Measurements from ENCODE around the gene PRUNE2.

The PRUNE2 gene

GRCh38 chr9:76803083-76803482, 102.8 kb downstream of the PRUNE2 start:
- Histone ChIP-seq H3K27ac (ENCODE audit: low read depth, low read length) (no peak overlapping the region), H3F3A (ENCODE audit: insufficient read depth) (no peaks in the 10 kb centered on the region), H3K4me2 (ENCODE audit: low read depth, low read length, poor library complexity, severe bottlenecking) (no peak overlapping the region), H3K36me3 (ENCODE audit: low read length) (no peaks in the 10 kb centered on the region), H3K4me3 (ENCODE audit: insufficient read depth, low read length, poor library complexity, severe bottlenecking) (no peak overlapping the region), H3K79me2 (ENCODE audit: insufficient read depth, low read length) (no peaks in the 10 kb centered on the region), H3K9ac (ENCODE audit: low read length) (no peak overlapping the region), H2AFZ (ENCODE audit: low read depth, low read length, severe bottlenecking) (no peak overlapping the region), H4K20me1 (ENCODE audit: low read depth, low read length) (no peaks in the 10 kb centered on the region), H3K27me3 (ENCODE audit: low read length) (no peaks in the 10 kb centered on the region), H3K9me3 (ENCODE audit: insufficient read depth, low read length) (no peaks in the 10 kb centered on the region), H3K9me2 (replicated peaks; ENCODE audit: insufficient read depth, low read length) (no peaks in the 10 kb centered on the region)
- no peak for TF ChIP-seq EZH2phosphoT487 (conservative IDR thresholded peaks at IDR 0.05; ENCODE audit: low read length)
- TF ChIP-seq CTCF (IDR thresholded peaks at IDR 0.05; ENCODE audit: insufficient read depth, low read length, poor library complexity, severe bottlenecking), result no peak

DNA sequence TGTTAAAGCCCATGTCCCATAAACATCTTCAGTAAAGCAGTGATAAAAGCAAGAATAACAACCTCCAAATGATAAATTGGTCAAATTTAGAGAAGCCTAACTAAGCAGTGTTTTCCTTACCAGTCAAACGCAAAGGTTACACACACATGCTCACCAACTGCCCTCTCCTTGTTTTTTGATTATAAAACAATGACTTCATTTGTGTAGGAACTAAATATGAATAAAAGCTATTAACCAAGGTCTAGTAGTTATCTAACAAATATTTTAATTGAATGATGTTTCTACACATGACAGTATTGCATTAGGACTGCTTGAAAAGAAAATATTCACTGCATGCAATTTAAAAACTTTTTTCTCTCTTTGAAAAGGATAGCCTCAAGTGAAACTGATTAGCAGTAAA, 105.0 kb downstream of the PRUNE2 start:
- Histone ChIP-seq H3K36me3 (ENCODE audit: low read length) (no peaks in the 10 kb centered on the region), H3K9me3 (ENCODE audit: insufficient read depth, low read length) (no peaks in the 10 kb centered on the region), H3K79me2 (ENCODE audit: insufficient read depth, low read length) (no peaks in the 10 kb centered on the region), H3K27ac (ENCODE audit: low read depth, low read length) (no peak overlapping the region), H3K9ac (ENCODE audit: low read length) (no peak overlapping the region), H3K4me2 (ENCODE audit: low read depth, low read length, poor library complexity, severe bottlenecking) (no peak overlapping the region), H4K20me1 (ENCODE audit: low read depth, low read length) (no peaks in the 10 kb centered on the region), H3K27me3 (ENCODE audit: low read length) (no peaks in the 10 kb centered on the region), H3F3A (ENCODE audit: insufficient read depth) (no peaks in the 10 kb centered on the region), H3K9me2 (replicated peaks; ENCODE audit: insufficient read depth, low read length) (no peaks in the 10 kb centered on the region), H2AFZ (ENCODE audit: low read depth, low read length, severe bottlenecking) (no peak overlapping the region), H3K4me3 (ENCODE audit: insufficient read depth, low read length, poor library complexity, severe bottlenecking) (no peak overlapping the region)
- no peak for TF ChIP-seq EZH2phosphoT487 (conservative IDR thresholded peaks at IDR 0.05; ENCODE audit: low read length)
- no peak for TF ChIP-seq CTCF (IDR thresholded peaks at IDR 0.05; ENCODE audit: insufficient read depth, low read length, poor library complexity, severe bottlenecking)

DNA sequence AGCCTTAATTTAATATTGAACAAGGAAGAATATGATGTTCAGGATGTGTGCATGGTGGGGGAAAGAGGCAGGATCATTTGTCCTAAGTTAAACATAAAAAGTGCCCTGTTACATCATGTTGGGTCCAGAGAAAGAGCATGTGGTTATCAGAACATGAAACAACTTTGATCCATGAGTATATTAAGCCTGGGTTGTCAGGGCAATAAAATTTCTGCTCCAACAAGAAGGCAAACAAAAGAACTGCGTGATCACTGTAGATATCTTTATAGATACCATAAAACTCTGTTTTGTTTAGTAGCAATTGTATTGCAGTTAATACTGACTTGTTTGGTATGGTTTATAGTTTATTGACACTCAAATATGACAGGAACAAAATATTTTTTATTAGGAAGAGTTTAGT, 106.4 kb downstream of the PRUNE2 start:
- Histone ChIP-seq H2AFZ (ENCODE audit: low read depth, low read length, severe bottlenecking) (no peak overlapping the region), H4K20me1 (ENCODE audit: low read depth, low read length) (no peaks in the 10 kb centered on the region), H3K9me2 (replicated peaks; ENCODE audit: insufficient read depth, low read length) (no peaks in the 10 kb centered on the region), H3K79me2 (ENCODE audit: insufficient read depth, low read length) (no peaks in the 10 kb centered on the region), H3K9ac (ENCODE audit: low read length) (no peak overlapping the region), H3K4me2 (ENCODE audit: low read depth, low read length, poor library complexity, severe bottlenecking) (no peak overlapping the region), H3K27me3 (ENCODE audit: low read length) (no peaks in the 10 kb centered on the region), H3K36me3 (ENCODE audit: low read length) (no peaks in the 10 kb centered on the region), H3K9me3 (ENCODE audit: insufficient read depth, low read length) (no peaks in the 10 kb centered on the region), H3K4me3 (ENCODE audit: insufficient read depth, low read length, poor library complexity, severe bottlenecking) (no peak overlapping the region), H3K27ac (ENCODE audit: low read depth, low read length) (no peak overlapping the region), H3F3A (ENCODE audit: insufficient read depth) (no peaks in the 10 kb centered on the region)
- TF ChIP-seq EZH2phosphoT487 (conservative IDR thresholded peaks at IDR 0.05; ENCODE audit: low read length) (no peak), CTCF (IDR thresholded peaks at IDR 0.05; ENCODE audit: insufficient read depth, low read length, poor library complexity, severe bottlenecking) (no peak)

DNA sequence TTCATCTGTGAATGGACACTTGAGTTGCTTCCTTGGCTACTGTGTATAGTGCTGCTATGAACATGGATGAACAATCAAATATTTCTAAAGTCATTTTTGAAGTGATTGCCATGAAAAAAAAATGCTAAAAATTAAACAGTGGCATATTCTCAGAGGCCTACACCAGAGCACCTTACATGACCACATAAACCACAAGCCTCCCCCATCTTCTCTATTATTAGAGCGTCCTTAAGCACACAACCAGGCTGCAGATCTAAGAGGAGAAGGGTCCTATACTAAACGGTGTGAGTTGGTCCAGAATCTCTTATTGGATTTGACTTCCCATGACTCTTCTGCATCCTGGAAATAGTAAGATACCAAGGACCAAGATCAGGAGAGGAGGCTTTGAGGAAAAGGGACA, 107.4 kb downstream of the PRUNE2 start:
- no peaks in the 10 kb centered on the region for H3K79me2 ChIP-seq (ENCODE audit: insufficient read depth, low read length)
- H3F3A ChIP-seq (ENCODE audit: insufficient read depth), result no peaks in the 10 kb centered on the region
- H3K4me3 ChIP-seq (ENCODE audit: insufficient read depth, low read length, poor library complexity, severe bottlenecking), result no peak overlapping the region
- H3K4me2 ChIP-seq (ENCODE audit: low read depth, low read length, poor library complexity, severe bottlenecking), result no peak overlapping the region
- no peaks in the 10 kb centered on the region for H3K36me3 ChIP-seq (ENCODE audit: low read length)
- no peaks in the 10 kb centered on the region for H3K9me2 ChIP-seq (replicated peaks; ENCODE audit: insufficient read depth, low read length)
- H2AFZ ChIP-seq (ENCODE audit: low read depth, low read length, severe bottlenecking), result no peak overlapping the region
- no peaks in the 10 kb centered on the region for H3K9me3 ChIP-seq (ENCODE audit: insufficient read depth, low read length)
- H3K27me3 ChIP-seq (ENCODE audit: low read length), result no peaks in the 10 kb centered on the region
- H4K20me1 ChIP-seq (ENCODE audit: low read depth, low read length), result no peaks in the 10 kb centered on the region
- H3K27ac ChIP-seq (ENCODE audit: low read depth, low read length), result no peak overlapping the region
- H3K9ac ChIP-seq (ENCODE audit: low read length), result no peak overlapping the region
- TF ChIP-seq CTCF (IDR thresholded peaks at IDR 0.05; ENCODE audit: insufficient read depth, low read length, poor library complexity, severe bottlenecking), result no peak
- no peak for TF ChIP-seq EZH2phosphoT487 (conservative IDR thresholded peaks at IDR 0.05; ENCODE audit: low read length)
